Hippocampal formation (tissue), 2 donors: Measurements from ENCODE around the gene LSG1.
"Not testable (repeated sequence)": the region's sequence is repeated elsewhere in the genome, so short reads cannot be mapped to it uniquely, and the experiment has no call there.

ENCODE experiments used
- DNase-seq, 2 donors: peaks; one replicate each; lab custom pipeline; 2025; lab: John Stamatoyannopoulos, UW

LSG1 gene

GRCh38 chr3:194657439-194657838, 14.6 kb downstream of the LSG1 start:
- no peak for DNase-seq

- no peak for DNase-seq
These were observed 17.5 kb downstream of the LSG1 start for GRCh38 chr3:194654443-194654842.

GRCh38 chr3:194647747-194648146, 24.2 kb downstream of the LSG1 start:
- DNase-seq: no peak

GRCh38 chr3:194642769-194643168, 29.2 kb downstream of the LSG1 start:
- no peak for DNase-seq

- DNase-seq: no peak
These were observed 31.2 kb downstream of the LSG1 start for GRCh38 chr3:194640829-194641228.

- no peak for DNase-seq
These were observed 32.9 kb downstream of the LSG1 start for GRCh38 chr3:194638991-194639605.

GRCh38 chr3:194637541-194638400, 34.2 kb downstream of the LSG1 start:
- DNase-seq: no peak

GRCh38 chr3:194637066-194637465, 34.9 kb downstream of the LSG1 start:
- DNase-seq: no peak

GRCh38 chr3:194633349-194634004, 38.5 kb downstream of the LSG1 start, which contains the start of gene TMEM44:
TSS of gene TMEM44 (minus strand) at chr3:194633419. CDS start at chr3:194633215, 204 bp downstream.
- no peak for DNase-seq

GRCh38 chr3:194632809-194633348, 39.1 kb downstream of the LSG1 start:
- no peak for DNase-seq

- no peak for DNase-seq
These were observed 39.7 kb downstream of the LSG1 start for GRCh38 chr3:194632226-194632808.

GRCh38 chr3:194631696-194632095, 40.3 kb downstream of the LSG1 start:
- DNase-seq: no peak

GRCh38 chr3:194630681-194631080, 41.3 kb downstream of the LSG1 start:
- DNase-seq: not testable (repeated sequence)

- DNase-seq: no peak
These were observed 47.0 kb downstream of the LSG1 start for GRCh38 chr3:194624956-194625355.

- no peak for DNase-seq
These were observed 48.3 kb downstream of the LSG1 start for GRCh38 chr3:194623449-194624290.

- no peak for DNase-seq
These were observed 49.2 kb downstream of the LSG1 start for GRCh38 chr3:194622621-194623340.

- no peak for DNase-seq
These were observed 50.0 kb downstream of the LSG1 start for GRCh38 chr3:194621947-194622346.

- no peak for DNase-seq
These were observed 51.8 kb downstream of the LSG1 start for GRCh38 chr3:194620196-194620595.

GRCh38 chr3:194619741-194620140, 52.2 kb downstream of the LSG1 start:
- DNase-seq: no peak

- no peak for DNase-seq
These were observed 53.0 kb downstream of the LSG1 start for GRCh38 chr3:194618858-194619608.
